Activated naive CD8-positive, alpha-beta T cell treated with anti-CD3 and anti-CD28 coated beads, Interleukin-2, amount 50 U/mL, for 24 hours (primary cell): Measurements from ENCODE around the gene ASB14.

ENCODE experiments used
- ATAC-seq: fragments of 150-1000 bp; cut with Tn5 transposase; one replicate; pipeline ENCODE4 v1.10.0; 2021
- DNase-seq: peaks from one replicate; pipeline ENCODE4 v3.0.0; 2021
- H3K27ac Mint-ChIP-seq: one replicate; pipeline ENCODE4 v1.8.0; 2021; ENCODE audit warnings: mild to moderate bottlenecking, mixed read lengths
- H3K27me3 Mint-ChIP-seq: one replicate; pipeline ENCODE4 v1.8.0; 2021; ENCODE audit warnings: mixed read lengths
- H3K36me3 Mint-ChIP-seq: one replicate; pipeline ENCODE4 v1.8.0; 2021; ENCODE audit warnings: low read depth, mixed read lengths
- H3K4me1 Mint-ChIP-seq: one replicate; pipeline ENCODE4 v1.8.0; 2021; ENCODE audit warnings: mixed read lengths
- H3K4me3 Mint-ChIP-seq: one replicate; pipeline ENCODE4 v1.8.0; 2021; ENCODE audit warnings: mild to moderate bottlenecking, moderate library complexity, mixed read lengths
- H3K9me3 Mint-ChIP-seq: one replicate; pipeline ENCODE4 v1.8.0; 2021; ENCODE audit warnings: mixed read lengths

ASB14 gene

DNA sequence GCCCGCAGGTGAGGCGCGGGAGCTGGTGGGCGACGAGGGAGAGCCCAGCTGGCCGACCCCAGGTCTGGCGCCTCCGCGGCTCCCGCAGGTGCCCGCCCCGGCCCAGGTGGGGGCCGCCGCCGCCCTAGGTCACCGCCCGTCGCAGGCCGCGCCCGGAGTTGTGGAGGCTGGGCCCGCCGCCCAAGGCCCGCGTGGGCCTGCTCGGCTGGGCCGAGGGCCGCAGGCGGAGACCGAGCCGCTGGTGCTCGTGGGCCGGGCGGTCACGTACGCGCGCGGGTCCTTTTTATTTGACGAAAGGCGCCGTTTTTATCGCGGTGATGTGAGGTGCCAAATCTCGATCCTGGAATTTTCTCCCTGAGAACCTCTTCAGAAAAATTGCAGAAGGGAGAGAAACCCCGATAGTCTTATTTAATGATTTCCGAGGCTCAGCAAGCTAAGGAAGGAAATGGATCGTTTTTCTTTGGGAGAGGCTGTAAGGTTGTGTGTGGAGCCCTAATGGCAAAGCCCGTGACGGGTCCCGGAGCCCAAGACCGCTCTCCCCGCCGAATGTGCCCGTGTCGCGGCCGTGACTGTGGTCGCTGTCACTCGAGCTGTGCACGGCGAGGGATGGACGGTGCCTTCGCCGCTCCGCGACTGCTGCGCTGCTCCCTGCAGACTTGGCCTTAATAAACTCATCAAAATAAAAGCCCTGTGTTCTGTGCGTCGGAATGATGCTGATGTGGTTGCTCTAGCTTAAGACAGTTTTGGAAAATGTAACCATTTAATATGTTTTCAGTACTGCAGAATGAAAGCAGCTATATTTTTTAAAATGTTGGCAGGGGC, 64.3 kb downstream of the ASB14 start:
- Mint-ChIP-seq H3K36me3 (peaks cover 3% of the 10 kb centered on the region), H3K9me3 (no peaks in the 10 kb centered on the region), H3K27me3 (no peaks in the 10 kb centered on the region), H3K27ac (peak overlapping the region; percentile 49), H3K4me3 (peak overlapping the region; percentile 84), H3K4me1 (peaks cover 37% of the 10 kb centered on the region)
- ATAC-seq (peak; percentile 49), DNase-seq (peak; percentile 47)

DNA sequence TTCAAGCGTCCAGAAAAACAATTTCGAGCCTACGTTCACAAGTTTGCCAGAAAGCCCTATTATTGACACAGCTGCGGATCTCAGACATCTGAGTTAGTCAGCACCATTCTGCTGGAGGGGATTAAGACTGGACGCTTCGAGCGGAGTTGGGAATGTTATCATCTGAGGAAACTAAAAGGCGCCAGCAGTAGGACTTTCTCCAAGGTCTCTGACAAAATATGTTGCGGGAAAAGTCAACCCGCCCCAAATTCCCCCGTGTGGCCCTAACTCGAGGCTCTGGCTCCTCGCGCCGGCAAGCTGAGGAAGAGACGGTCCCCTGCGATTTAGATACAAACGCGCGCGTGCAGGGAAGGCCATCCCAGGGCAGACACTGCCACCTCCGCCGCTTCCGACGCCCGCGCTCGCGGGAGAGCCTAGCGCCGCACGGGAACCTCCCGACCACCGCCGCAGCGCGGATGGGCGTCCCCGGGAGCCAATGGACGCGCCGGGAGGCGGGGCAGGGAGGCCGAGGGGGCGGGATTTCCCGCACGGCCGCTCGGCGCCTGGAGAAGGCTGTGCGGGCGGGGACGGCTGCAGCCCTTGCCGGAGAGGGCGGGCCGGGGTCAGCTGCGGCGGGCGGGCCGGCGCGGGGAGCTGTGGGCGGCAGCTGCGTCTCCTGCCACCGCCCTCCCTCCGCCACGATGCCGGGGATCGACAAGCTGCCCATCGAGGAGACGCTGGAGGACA, 65.1 kb downstream of the ASB14 start, which contains the start of gene APPL1:
APPL1 (plus strand) TSS at position 526 of the 726 bp plus-strand sequence; CDS start at position 681, 155 bp downstream.
- ATAC-seq (peak; percentile 95), DNase-seq (peak; percentile 94)
- no peaks in the 10 kb centered on the region for H3K27me3 Mint-ChIP-seq
- peak within 1 kb of the TSS; percentile 84 for H3K4me3 Mint-ChIP-seq
- peak within 1 kb of the TSS; percentile 49 for H3K27ac Mint-ChIP-seq
- peaks cover 34% of the 10 kb centered on the region for H3K4me1 Mint-ChIP-seq
- no peaks in the 10 kb centered on the region for H3K9me3 Mint-ChIP-seq
- H3K36me3 Mint-ChIP-seq = peaks cover 3% of the 10 kb centered on the region

DNA sequence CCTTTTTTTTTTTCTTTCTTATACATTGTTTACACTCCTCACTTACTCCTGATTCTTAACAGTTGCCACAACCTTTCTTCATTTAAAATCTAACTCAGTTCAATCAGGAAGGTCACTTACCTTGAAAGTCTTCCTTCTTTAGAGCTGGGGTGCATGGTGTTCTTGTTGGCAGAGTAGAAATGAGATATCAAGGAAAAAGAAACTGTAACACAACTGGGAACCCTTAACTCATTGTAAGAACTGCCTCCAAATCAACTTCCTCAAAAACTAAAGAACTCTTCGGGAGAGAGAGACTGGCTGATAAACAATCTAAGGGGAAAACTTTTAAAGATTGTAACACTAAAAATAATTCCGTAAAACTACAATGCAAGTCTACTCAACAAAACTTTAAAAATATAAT, 66.3 kb downstream of the ASB14 start:
- Mint-ChIP-seq H3K4me3 (no peak overlapping the region), H3K27ac (no peak overlapping the region), H3K4me1 (peaks cover 31% of the 10 kb centered on the region), H3K9me3 (no peaks in the 10 kb centered on the region), H3K36me3 (peaks cover 3% of the 10 kb centered on the region), H3K27me3 (no peaks in the 10 kb centered on the region)
- ATAC-seq = no peak
- DNase-seq = no peak

- Mint-ChIP-seq H3K27ac (no peak overlapping the region), H3K4me1 (peaks cover 24% of the 10 kb centered on the region), H3K9me3 (no peaks in the 10 kb centered on the region), H3K36me3 (peaks cover 1% of the 10 kb centered on the region), H3K4me3 (no peak overlapping the region), H3K27me3 (no peaks in the 10 kb centered on the region)
- ATAC-seq = no peak
- no peak for DNase-seq
Observed at GRCh38 chr3:57224856-57225255, 67.6 kb downstream of the ASB14 start.

DNA sequence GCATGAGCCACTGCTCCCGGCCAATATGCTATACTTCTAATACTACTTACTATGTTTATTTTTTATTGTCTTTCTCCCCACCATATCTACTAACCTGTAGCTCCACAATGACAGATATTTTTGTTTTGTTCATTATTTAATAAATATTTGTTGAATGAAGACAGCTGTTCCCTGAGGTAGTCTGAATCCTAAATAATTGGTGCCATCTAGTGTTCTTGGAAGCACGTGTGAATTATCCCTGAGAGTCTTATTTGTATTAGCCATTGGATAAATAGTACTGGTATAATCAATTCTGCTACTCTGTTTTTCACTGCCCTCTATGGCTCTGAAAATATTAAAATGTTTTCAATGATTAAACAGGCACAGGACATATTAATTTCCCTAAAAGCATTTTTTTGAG, 70.6 kb downstream of the ASB14 start:
- no peaks in the 10 kb centered on the region for H3K36me3 Mint-ChIP-seq
- H3K27ac Mint-ChIP-seq = no peak overlapping the region
- H3K4me3 Mint-ChIP-seq = no peak overlapping the region
- DNase-seq (no peak), ATAC-seq (no peak)
- peaks cover 7% of the 10 kb centered on the region for H3K4me1 Mint-ChIP-seq
- H3K27me3 Mint-ChIP-seq = no peaks in the 10 kb centered on the region
- H3K9me3 Mint-ChIP-seq = no peaks in the 10 kb centered on the region
